OCI-LY3 (cell line): Measurements from ENCODE around the gene ADAMTS2.

Experiments used
- CTCF ChIP-seq: fragments of 200-600, 300-600 bp; sonication (generic); IDR thresholded peaks from 2 replicates; pipeline ENCODE4 v1.5.1; 2014; ENCODE audit warnings: antibody characterized with exemption, low read length, low read depth
- EZH2phosphoT487 ChIP-seq: fragments of 200-600 bp; shearing (Covaris generic); IDR thresholded peaks from 2 replicates; pipeline ENCODE4 v1.6.1; 2018; ENCODE audit warnings: antibody characterized with exemption, mixed run types, low read depth

GRCh38 chr5:179177711-179178575, 167.3 kb downstream of the ADAMTS2 start:
- TF ChIP-seq CTCF (no peak), EZH2phosphoT487 (no peak)
